ENCODE data around the gene LMBR1. TPM values are rescaled to one million over a fixed set of nuclear protein-coding genes. Genes with fewer than 3 reads are reported as not detected.
"Not testable (repeated sequence)": the region's sequence is repeated elsewhere in the genome, so short reads cannot be mapped to it uniquely, and the experiment has no call there.

The LMBR1 gene
- total RNA-seq, 4 donors from 2014 or later = 38.0 to 81.3 (median 56.4) TPM

- 81% methylated on average over 9 of the region's 9 CpGs for WGBS
- H3K27me3 ChIP-seq = peaks cover 0 to 46% (median 0%) of the 10 kb centered on the region in 4 donors
These were observed 242.9 kb downstream of the LMBR1 start for GRCh38 chr7:156650042-156650441.

GRCh38 chr7:156647330-156647729, 245.7 kb downstream of the LMBR1 start:
- WGBS = 89% methylated on average over 5 of the region's 5 CpGs
- not testable (repeated sequence) for H3K4me3 ChIP-seq; DNase-seq (ENCODE audit: extremely low spot score); H3K27ac ChIP-seq (replicated peaks in 1 of 4); H3K4me1 ChIP-seq; H3K36me3 ChIP-seq; H3K9me3 ChIP-seq
- intact Hi-C loops (cut with DNase I) = loop anchor here (10.0 kb wide), 2 partner anchors 63 to 1003 kb away; partner anchors contain the start of gene RBM33
- H3K27me3 ChIP-seq = peaks cover 0 to 24% (median 0%) of the 10 kb centered on the region in 4 donors

More at GRCh38 chr7:156650042-156650441, 242.9 kb downstream of the LMBR1 start:
- no peak overlapping the region for H3K27ac ChIP-seq (replicated peaks in 1 of 4)
- H3K36me3 ChIP-seq = no peaks in the 10 kb centered on the region
- H3K9me3 ChIP-seq = no peaks in the 10 kb centered on the region
- H3K4me1 ChIP-seq = no peaks in the 10 kb centered on the region
- intact Hi-C loops (cut with DNase I) = no loop called here
- no peak for DNase-seq (ENCODE audit: extremely low spot score)
- TF ChIP-seq EP300 (IDR thresholded peaks at IDR 0.05) (no peak), POLR2A (IDR thresholded peaks at IDR 0.05; ENCODE audit: low read depth) (no peak), CTCF (IDR thresholded peaks at IDR 0.05) (no peak), POLR2AphosphoS5 (IDR thresholded peaks at IDR 0.05) (no peak)
- no peak overlapping the region for H3K4me3 ChIP-seq

GRCh38 chr7:156642306-156643045, 250.5 kb downstream of the LMBR1 start:
- whole genome bisulfite sequencing = 85% methylated on average over 13 of the region's 13 CpGs
- intact Hi-C loops (cut with DNase I) = loop anchor here (10.0 kb wide), 2 partner anchors 58 to 998 kb away; partner anchors contain the start of gene RBM33

GRCh38 chr7:156640949-156641485, 252.0 kb downstream of the LMBR1 start:
- DNase-seq (ENCODE audit: extremely low spot score) = no peak
- TF ChIP-seq EP300 (IDR thresholded peaks at IDR 0.05) (no peak), POLR2A (IDR thresholded peaks at IDR 0.05; ENCODE audit: low read depth) (no peak), CTCF (IDR thresholded peaks at IDR 0.05) (no peak), POLR2AphosphoS5 (IDR thresholded peaks at IDR 0.05) (no peak)
- Histone ChIP-seq H3K4me3 (peak overlapping the region; percentile 57 to 89 (median 68)), H3K4me1 (peaks cover 7 to 21% (median 19%) of the 10 kb centered on the region in 4 donors), H3K9me3 (peaks cover 0 to 8% (median 0%) of the 10 kb centered on the region in 4 donors), H3K27ac (replicated peaks in 1 of 4) (peak overlapping the region; percentile 8 to 71 (median 58)), H3K36me3 (no peaks in the 10 kb centered on the region), H3K27me3 (peaks cover 0 to 7% (median 0%) of the 10 kb centered on the region in 4 donors)
- intact Hi-C loops (cut with DNase I) = loop anchor here (10.0 kb wide), 2 partner anchors 56 to 996 kb away; partner anchors contain the start of gene RBM33
- WGBS = 15% methylated on average over 16 of the region's 30 CpGs

More at GRCh38 chr7:156642306-156643045, 250.5 kb downstream of the LMBR1 start:
- Histone ChIP-seq H3K4me1 (peaks cover 7 to 21% (median 19%) of the 10 kb centered on the region in 4 donors), H3K36me3 (no peaks in the 10 kb centered on the region), H3K9me3 (peaks cover 0 to 8% (median 0%) of the 10 kb centered on the region in 4 donors), H3K27me3 (peaks cover 0 to 7% (median 0%) of the 10 kb centered on the region in 4 donors), H3K27ac (replicated peaks in 1 of 4) (no peak overlapping the region), H3K4me3 (no peak overlapping the region)
- TF ChIP-seq EP300 (IDR thresholded peaks at IDR 0.05) (no peak), POLR2AphosphoS5 (IDR thresholded peaks at IDR 0.05) (no peak), POLR2A (IDR thresholded peaks at IDR 0.05; ENCODE audit: low read depth) (no peak), CTCF (IDR thresholded peaks at IDR 0.05) (no peak)
- no peak for DNase-seq (ENCODE audit: extremely low spot score)
